ENCODE data around the gene IPO9.

The IPO9 gene

GRCh38 chr1:201912832-201913231 is 83.9 kb downstream of the IPO9 start:
- DNase-seq = no peak

GRCh38 chr1:201914456-201915235 is 85.7 kb downstream of the IPO9 start:
- DNase-seq = no peak

- DNase-seq = no peak
Measured at GRCh38 chr1:201916649-201917249, 87.8 kb downstream of the IPO9 start.

GRCh38 chr1:201917362-201918033 is 88.5 kb downstream of the IPO9 start:
- no peak for DNase-seq

GRCh38 chr1:201918343-201918742 is 89.4 kb downstream of the IPO9 start:
- no peak for DNase-seq

GRCh38 chr1:201921952-201922558 is 93.1 kb downstream of the IPO9 start:
- DNase-seq = no peak

- DNase-seq = no peak
Measured at GRCh38 chr1:201925301-201925567, 96.3 kb downstream of the IPO9 start.

GRCh38 chr1:201925981-201926645 is 97.2 kb downstream of the IPO9 start:
- no peak for DNase-seq

GRCh38 chr1:201928266-201928665 is 99.3 kb downstream of the IPO9 start:
- DNase-seq = no peak

- no peak for DNase-seq
Measured at GRCh38 chr1:201930137-201930536, 101.2 kb downstream of the IPO9 start.

GRCh38 chr1:201930803-201931202 is 101.8 kb downstream of the IPO9 start:
- DNase-seq = no peak

Data from activated CD4-positive, CD25-positive, alpha-beta regulatory T cell (primary cell).